ENCODE measurements around the gene AOPEP.
A peak's percentile ranks its signal among the peaks of the same experiment; 100 is the strongest.

AOPEP gene

GRCh38 chr9:94882966-94883641, 156.6 kb downstream of the AOPEP start:
- CTCF ChIA-PET, result interaction anchor here (0.9 kb wide), 1 partner anchor 16 kb away, joined by 4 read pairs; no protein-coding TSS in a partner anchor
- POLR2A ChIA-PET, result interaction anchor here (0.7 kb wide), 1 partner anchor 22 kb away, joined by 3 read pairs; no protein-coding TSS in a partner anchor

GRCh38 chr9:94885854-94886447, 159.5 kb downstream of the AOPEP start:
- no CpG with 5 or more reads among the region's 4 CpGs for WGBS (ENCODE audit: insufficient coverage)
- Histone ChIP-seq H3K36me3 (ENCODE audit: control insufficient read depth in 4 of 4, insufficient read depth in 4 of 4, low read length in 3 of 4) (no peaks in the 10 kb centered on the region), H3K4me1 (ENCODE audit: control extremely low read depth in 1 of 4, control insufficient read depth in 4 of 4, insufficient read depth in 4 of 4, low read length in 3 of 4) (peaks cover 0 to 11% (median 8%) of the 10 kb centered on the region in 4 experiments), H3K27ac (ENCODE audit: insufficient read depth in 1 of 2, low read depth in 1 of 2, low read length in 2 of 2, poor library complexity in 1 of 2, severe bottlenecking in 2 of 2) (no peak overlapping the region), H3K27me3 (replicated peaks in 2 of 5; ENCODE audit: control insufficient read depth in 4 of 5, insufficient read depth in 5 of 5, low read length in 4 of 5) (no peaks in the 10 kb centered on the region), H3K9me3 (ENCODE audit: control extremely low read depth in 1 of 5, control insufficient read depth in 4 of 5, insufficient read depth in 2 of 5, low read depth in 1 of 5, low read length in 4 of 5) (peaks cover 0 to 11% (median 0%) of the 10 kb centered on the region in 5 experiments), H3K4me3 (ENCODE audit: control insufficient read depth in 1 of 7, extremely low read depth in 1 of 7, insufficient read depth in 4 of 7, low read depth in 2 of 7, low read length in 6 of 7) (no peak overlapping the region)
- CTCF ChIA-PET, result interaction anchor here (0.7 to 1.8 kb wide), 4 partner anchors 21 to 90 kb away, joined by 3 to 7 read pairs (median 5); no protein-coding TSS in a partner anchor
- POLR2A ChIA-PET, result interaction anchor here (0.5 kb wide), 1 partner anchor 311 kb away, joined by 3 read pairs; no protein-coding TSS in a partner anchor
- no peak for DNase-seq

More at GRCh38 chr9:94882966-94883641, 156.6 kb downstream of the AOPEP start:
- Histone ChIP-seq H3K36me3 (ENCODE audit: control insufficient read depth in 4 of 4, insufficient read depth in 4 of 4, low read length in 3 of 4) (no peaks in the 10 kb centered on the region), H3K27me3 (replicated peaks in 2 of 5; ENCODE audit: control insufficient read depth in 4 of 5, insufficient read depth in 5 of 5, low read length in 4 of 5) (no peaks in the 10 kb centered on the region), H3K4me1 (ENCODE audit: control extremely low read depth in 1 of 4, control insufficient read depth in 4 of 4, insufficient read depth in 4 of 4, low read length in 3 of 4) (peaks cover 0 to 11% (median 8%) of the 10 kb centered on the region in 4 experiments), H3K4me3 (ENCODE audit: control insufficient read depth in 1 of 7, extremely low read depth in 1 of 7, insufficient read depth in 4 of 7, low read depth in 2 of 7, low read length in 6 of 7) (no peak overlapping the region), H3K27ac (ENCODE audit: insufficient read depth in 1 of 2, low read depth in 1 of 2, low read length in 2 of 2, poor library complexity in 1 of 2, severe bottlenecking in 2 of 2) (peak overlapping the region in 1 of 2 experiments; percentile 35), H3K9me3 (ENCODE audit: control extremely low read depth in 1 of 5, control insufficient read depth in 4 of 5, insufficient read depth in 2 of 5, low read depth in 1 of 5, low read length in 4 of 5) (peaks cover 0 to 3% (median 0%) of the 10 kb centered on the region in 5 experiments)
- 100% methylated on average over 1 of the region's 4 CpGs for WGBS (ENCODE audit: insufficient coverage)
- DNase-seq, result peak in 2 of 3 donors; percentile 43 to 50

GRCh38 chr9:94887721-94888120, 161.2 kb downstream of the AOPEP start:
- Histone ChIP-seq H3K9me3 (ENCODE audit: control extremely low read depth in 1 of 5, control insufficient read depth in 4 of 5, insufficient read depth in 2 of 5, low read depth in 1 of 5, low read length in 4 of 5) (peaks cover 0 to 14% (median 0%) of the 10 kb centered on the region in 5 experiments), H3K27ac (ENCODE audit: insufficient read depth in 1 of 2, low read depth in 1 of 2, low read length in 2 of 2, poor library complexity in 1 of 2, severe bottlenecking in 2 of 2) (no peak overlapping the region), H3K4me3 (ENCODE audit: control insufficient read depth in 1 of 7, extremely low read depth in 1 of 7, insufficient read depth in 4 of 7, low read depth in 2 of 7, low read length in 6 of 7) (no peak overlapping the region), H3K36me3 (ENCODE audit: control insufficient read depth in 4 of 4, insufficient read depth in 4 of 4, low read length in 3 of 4) (no peaks in the 10 kb centered on the region), H3K4me1 (ENCODE audit: control extremely low read depth in 1 of 4, control insufficient read depth in 4 of 4, insufficient read depth in 4 of 4, low read length in 3 of 4) (peaks cover 0 to 7% (median 2%) of the 10 kb centered on the region in 4 experiments), H3K27me3 (replicated peaks in 2 of 5; ENCODE audit: control insufficient read depth in 4 of 5, insufficient read depth in 5 of 5, low read length in 4 of 5) (no peaks in the 10 kb centered on the region)
- DNase-seq, result no peak
- CTCF ChIA-PET, result no interaction called here
- 93% methylated on average over 2 of the region's 2 CpGs for WGBS (ENCODE audit: insufficient coverage)
- POLR2A ChIA-PET, result interaction anchor here (0.5 kb wide), 1 partner anchor 42 kb away, joined by 3 read pairs; no protein-coding TSS in a partner anchor

GRCh38 chr9:94888775-94889174, 162.3 kb downstream of the AOPEP start:
- peaks cover 0 to 14% (median 0%) of the 10 kb centered on the region in 5 experiments for H3K9me3 ChIP-seq (ENCODE audit: control extremely low read depth in 1 of 5, control insufficient read depth in 4 of 5, insufficient read depth in 2 of 5, low read depth in 1 of 5, low read length in 4 of 5)
- H3K4me1 ChIP-seq (ENCODE audit: control extremely low read depth in 1 of 4, control insufficient read depth in 4 of 4, insufficient read depth in 4 of 4, low read length in 3 of 4), result no peaks in the 10 kb centered on the region
- WGBS (ENCODE audit: insufficient coverage), result 100% methylated on average over 3 of the region's 8 CpGs
- no peak for DNase-seq
- no peaks in the 10 kb centered on the region for H3K27me3 ChIP-seq (replicated peaks in 2 of 5; ENCODE audit: control insufficient read depth in 4 of 5, insufficient read depth in 5 of 5, low read length in 4 of 5)
- ChIA-PET CTCF (no interaction called here), POLR2A (no interaction called here)
- no peak overlapping the region for H3K27ac ChIP-seq (ENCODE audit: insufficient read depth in 1 of 2, low read depth in 1 of 2, low read length in 2 of 2, poor library complexity in 1 of 2, severe bottlenecking in 2 of 2)
- H3K4me3 ChIP-seq (ENCODE audit: control insufficient read depth in 1 of 7, extremely low read depth in 1 of 7, insufficient read depth in 4 of 7, low read depth in 2 of 7, low read length in 6 of 7), result no peak overlapping the region
- no peaks in the 10 kb centered on the region for H3K36me3 ChIP-seq (ENCODE audit: control insufficient read depth in 4 of 4, insufficient read depth in 4 of 4, low read length in 3 of 4)

- H3K36me3 ChIP-seq (ENCODE audit: control insufficient read depth in 4 of 4, insufficient read depth in 4 of 4, low read length in 3 of 4), result no peaks in the 10 kb centered on the region
- no peaks in the 10 kb centered on the region for H3K4me1 ChIP-seq (ENCODE audit: control extremely low read depth in 1 of 4, control insufficient read depth in 4 of 4, insufficient read depth in 4 of 4, low read length in 3 of 4)
- no peaks in the 10 kb centered on the region for H3K27me3 ChIP-seq (replicated peaks in 2 of 5; ENCODE audit: control insufficient read depth in 4 of 5, insufficient read depth in 5 of 5, low read length in 4 of 5)
- POLR2A ChIA-PET, result no interaction called here
- CTCF ChIA-PET, result interaction anchor here (1.2 kb wide), 1 partner anchor 240 kb away, joined by 4 read pairs; no protein-coding TSS in a partner anchor
- WGBS (ENCODE audit: insufficient coverage), result 100% methylated on average over 1 of the region's 3 CpGs
- peaks cover 0 to 14% (median 0%) of the 10 kb centered on the region in 5 experiments for H3K9me3 ChIP-seq (ENCODE audit: control extremely low read depth in 1 of 5, control insufficient read depth in 4 of 5, insufficient read depth in 2 of 5, low read depth in 1 of 5, low read length in 4 of 5)
- H3K27ac ChIP-seq (ENCODE audit: insufficient read depth in 1 of 2, low read depth in 1 of 2, low read length in 2 of 2, poor library complexity in 1 of 2, severe bottlenecking in 2 of 2), result no peak overlapping the region
- no peak overlapping the region for H3K4me3 ChIP-seq (ENCODE audit: control insufficient read depth in 1 of 7, extremely low read depth in 1 of 7, insufficient read depth in 4 of 7, low read depth in 2 of 7, low read length in 6 of 7)
- DNase-seq, result no peak
Measured at GRCh38 chr9:94889628-94890027, 163.1 kb downstream of the AOPEP start.

- no peaks in the 10 kb centered on the region for H3K27me3 ChIP-seq (replicated peaks in 2 of 5; ENCODE audit: control insufficient read depth in 4 of 5, insufficient read depth in 5 of 5, low read length in 4 of 5)
- WGBS (ENCODE audit: insufficient coverage), result no CpG with 5 or more reads among the region's 1 CpG
- DNase-seq, result no peak
- no peaks in the 10 kb centered on the region for H3K4me1 ChIP-seq (ENCODE audit: control extremely low read depth in 1 of 4, control insufficient read depth in 4 of 4, insufficient read depth in 4 of 4, low read length in 3 of 4)
- ChIA-PET POLR2A (no interaction called here), CTCF (no interaction called here)
- H3K9me3 ChIP-seq (ENCODE audit: control extremely low read depth in 1 of 5, control insufficient read depth in 4 of 5, insufficient read depth in 2 of 5, low read depth in 1 of 5, low read length in 4 of 5), result peaks cover 0 to 14% (median 0%) of the 10 kb centered on the region in 5 experiments
- H3K36me3 ChIP-seq (ENCODE audit: control insufficient read depth in 4 of 4, insufficient read depth in 4 of 4, low read length in 3 of 4), result no peaks in the 10 kb centered on the region
- H3K4me3 ChIP-seq (ENCODE audit: control insufficient read depth in 1 of 7, extremely low read depth in 1 of 7, insufficient read depth in 4 of 7, low read depth in 2 of 7, low read length in 6 of 7), result no peak overlapping the region
- no peak overlapping the region for H3K27ac ChIP-seq (ENCODE audit: insufficient read depth in 1 of 2, low read depth in 1 of 2, low read length in 2 of 2, poor library complexity in 1 of 2, severe bottlenecking in 2 of 2)
Measured at GRCh38 chr9:94891183-94891582, 164.7 kb downstream of the AOPEP start.

GRCh38 chr9:94892675-94893074, 166.2 kb downstream of the AOPEP start:
- ChIA-PET CTCF (no interaction called here), POLR2A (no interaction called here)
- Histone ChIP-seq H3K9me3 (ENCODE audit: control extremely low read depth in 1 of 5, control insufficient read depth in 4 of 5, insufficient read depth in 2 of 5, low read depth in 1 of 5, low read length in 4 of 5) (peaks cover 0 to 14% (median 0%) of the 10 kb centered on the region in 5 experiments), H3K36me3 (ENCODE audit: control insufficient read depth in 4 of 4, insufficient read depth in 4 of 4, low read length in 3 of 4) (no peaks in the 10 kb centered on the region), H3K4me1 (ENCODE audit: control extremely low read depth in 1 of 4, control insufficient read depth in 4 of 4, insufficient read depth in 4 of 4, low read length in 3 of 4) (no peaks in the 10 kb centered on the region), H3K27ac (ENCODE audit: insufficient read depth in 1 of 2, low read depth in 1 of 2, low read length in 2 of 2, poor library complexity in 1 of 2, severe bottlenecking in 2 of 2) (no peak overlapping the region), H3K4me3 (ENCODE audit: control insufficient read depth in 1 of 7, extremely low read depth in 1 of 7, insufficient read depth in 4 of 7, low read depth in 2 of 7, low read length in 6 of 7) (no peak overlapping the region), H3K27me3 (replicated peaks in 2 of 5; ENCODE audit: control insufficient read depth in 4 of 5, insufficient read depth in 5 of 5, low read length in 4 of 5) (no peaks in the 10 kb centered on the region)
- no peak for DNase-seq
- WGBS (ENCODE audit: insufficient coverage), result 100% methylated on average over 1 of the region's 1 CpG
